Body of pancreas (tissue), 4 donors: ENCODE measurements around the gene AHR. TPM values are rescaled to one million over a fixed set of nuclear protein-coding genes. Genes with fewer than 3 reads are reported as not detected.

ENCODE experiments used
- ATAC-seq: fragments of 150-250 bp; one replicate; pipeline ENCODE4 v1.9.1; 2016
- DNase-seq, 4 donors: peaks; one replicate each; pipeline ENCODE4 v3.0.0-alpha.2; 2019
- H3K27ac ChIP-seq, 4 donors: fragments of 200-600 bp; sonication (generic); 1 replicate in 3 of 4; 2 replicates in 1 of 4; pipeline versions ENCODE4 v1.5.1 to v1.6.1; 2016 to 2019; ENCODE audit warnings: mild to moderate bottlenecking in 1 of 4, mixed read lengths in 1 of 4, moderate library complexity in 1 of 4
- H3K27me3 ChIP-seq, 2 donors: fragments of 200-600 bp; sonication (generic); one replicate each; pipeline ENCODE4 v1.6.0; 2016; ENCODE audit warnings: mild to moderate bottlenecking in 1 of 2
- H3K36me3 ChIP-seq, 2 donors: fragments of 200-600 bp; sonication (generic); replicated peaks in 1 of 2; 2 replicates each; pipeline ENCODE4 v1.5.1; 2016; ENCODE audit warnings: low read depth in 2 of 2; ENCODE audit not compliant: insufficient read depth in 1 of 2
- H3K4me1 ChIP-seq: fragments of 200-600 bp; sonication (generic); one replicate; pipeline ENCODE4 v1.6.0; 2016
- H3K4me3 ChIP-seq, 2 donors: fragments of 200-600 bp; sonication (generic); 1 replicate in 1 of 2; 2 replicates in 1 of 2; pipeline ENCODE4 v1.5.1; 2016 to 2019
- H3K9me3 ChIP-seq, 3 donors: fragments of 200-600 bp; sonication (generic); 1 replicate in 2 of 3; 2 replicates in 1 of 3; pipeline ENCODE4 v1.5.1; 2016
- POLR2A ChIP-seq, 3 donors: fragments of 450-650 bp; IDR thresholded peaks; one replicate each; pipeline ENCODE4 v1.6.1; 2016; ENCODE audit warnings: antibody characterized with exemption in 3 of 3, mild to moderate bottlenecking in 2 of 3
- WGBS, 2 donors: methylation state at CpG; one replicate each; pipeline ENCODE4 v1.1.5; 2017; 5-methylcytosine and 5-hydroxymethylcytosine counted together
- intact Hi-C: fragments of 100-400 bp; cut with DNase I; formaldehyde crosslinking; loops from one replicate; pipeline ENCODE4 v1.15.1; 2023
- total RNA-seq, 2 donors: library from RNA; depleted of rRNA; stranded (reverse); fragments of >200 nt; gene quantifications; one replicate each; pipeline ENCODE4 v1.1.0, GENCODE V29; 2016
- TF ChIP-seq, protein P1 (sequence below), 7 experiments: fragments of 450-650 bp in 4 of 7; fragments of 200-600 bp in 3 of 7; sonication (generic) in 3 of 7; IDR thresholded peaks; one replicate each; pipeline ENCODE4 v1.5.1; 2016 to 2019; ENCODE audit warnings: antibody characterized with exemption in 7 of 7

Gene AHR
- total RNA-seq, 2 donors from 2014 or later: 29.7 to 42.0 TPM

DNA sequence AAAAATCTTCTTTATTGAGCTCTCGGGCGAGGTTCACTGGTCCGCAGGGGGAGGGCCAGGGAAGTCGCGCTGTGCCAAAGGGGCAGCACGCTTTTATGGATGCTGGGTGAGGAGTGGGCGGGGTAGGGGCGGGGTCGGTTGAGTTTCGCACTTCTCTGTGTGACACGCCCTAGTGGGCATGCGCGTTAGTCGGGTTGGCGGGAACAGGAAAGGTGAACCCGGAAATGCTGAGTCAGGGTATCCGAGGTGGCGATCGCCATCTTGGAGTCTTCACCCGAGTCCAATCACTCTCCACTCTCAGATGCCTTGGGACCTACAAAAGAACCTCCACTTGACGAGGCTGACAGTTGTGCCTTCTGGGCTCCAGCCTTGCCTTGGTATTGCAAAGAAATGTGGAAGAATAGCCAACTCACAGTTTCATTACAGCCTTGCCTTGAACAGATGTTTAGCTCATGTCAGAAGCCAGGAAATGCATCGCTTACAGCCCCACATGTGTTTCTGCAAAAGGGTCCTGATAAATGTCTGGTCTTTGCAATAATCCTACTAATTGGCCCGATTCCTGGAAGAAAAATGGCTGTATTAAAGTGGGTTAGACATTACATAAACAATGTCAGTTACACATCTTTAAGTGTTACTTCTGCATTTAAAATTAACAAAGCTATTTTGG lies 64.1 kb downstream of the AHR start:
- ATAC-seq: no peak
- no peak for DNase-seq
- Histone ChIP-seq H3K4me3 (no peak overlapping the region), H3K27ac (no peak overlapping the region), H3K4me1 (no peaks in the 10 kb centered on the region), H3K27me3 (no peaks in the 10 kb centered on the region), H3K9me3 (no peaks in the 10 kb centered on the region), H3K36me3 (no peaks in the 10 kb centered on the region)
- WGBS, 2 donors: 92% methylated on average over 23 of the region's 23 CpGs
- TF ChIP-seq POLR2A (IDR thresholded peaks at IDR 0.05): no peak
- TF ChIP-seq, protein P1, sequence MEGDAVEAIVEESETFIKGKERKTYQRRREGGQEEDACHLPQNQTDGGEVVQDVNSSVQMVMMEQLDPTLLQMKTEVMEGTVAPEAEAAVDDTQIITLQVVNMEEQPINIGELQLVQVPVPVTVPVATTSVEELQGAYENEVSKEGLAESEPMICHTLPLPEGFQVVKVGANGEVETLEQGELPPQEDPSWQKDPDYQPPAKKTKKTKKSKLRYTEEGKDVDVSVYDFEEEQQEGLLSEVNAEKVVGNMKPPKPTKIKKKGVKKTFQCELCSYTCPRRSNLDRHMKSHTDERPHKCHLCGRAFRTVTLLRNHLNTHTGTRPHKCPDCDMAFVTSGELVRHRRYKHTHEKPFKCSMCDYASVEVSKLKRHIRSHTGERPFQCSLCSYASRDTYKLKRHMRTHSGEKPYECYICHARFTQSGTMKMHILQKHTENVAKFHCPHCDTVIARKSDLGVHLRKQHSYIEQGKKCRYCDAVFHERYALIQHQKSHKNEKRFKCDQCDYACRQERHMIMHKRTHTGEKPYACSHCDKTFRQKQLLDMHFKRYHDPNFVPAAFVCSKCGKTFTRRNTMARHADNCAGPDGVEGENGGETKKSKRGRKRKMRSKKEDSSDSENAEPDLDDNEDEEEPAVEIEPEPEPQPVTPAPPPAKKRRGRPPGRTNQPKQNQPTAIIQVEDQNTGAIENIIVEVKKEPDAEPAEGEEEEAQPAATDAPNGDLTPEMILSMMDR (IDR thresholded peaks at IDR 0.05): no peak
- intact Hi-C loops: no loop called here

DNA sequence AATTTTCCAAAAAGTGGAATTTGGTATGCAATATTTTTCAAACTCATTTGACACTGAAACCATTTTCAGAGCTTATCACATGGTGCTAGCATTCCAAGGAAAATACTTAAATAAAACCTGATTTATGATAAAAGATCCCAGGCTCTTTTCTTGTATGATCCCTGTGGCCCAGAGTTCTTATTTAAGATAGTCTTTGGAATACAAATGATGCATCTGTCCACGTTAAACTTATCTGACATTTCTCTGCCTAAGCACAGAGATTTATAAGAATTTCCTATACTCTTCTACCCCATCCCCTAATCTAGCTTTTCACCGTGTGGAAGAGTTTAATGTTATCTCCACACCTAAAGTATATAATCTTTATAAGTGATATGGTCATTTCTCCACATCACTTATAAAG lies 66.2 kb downstream of the AHR start:
- intact Hi-C loops: no loop called here
- no peaks in the 10 kb centered on the region for H3K27me3 ChIP-seq
- WGBS, 2 donors: 70 to 80% methylated on average over 2 of the region's 2 CpGs
- peaks cover 4% of the 10 kb centered on the region for H3K4me1 ChIP-seq
- no peaks in the 10 kb centered on the region for H3K9me3 ChIP-seq
- no peak overlapping the region for H3K4me3 ChIP-seq
- TF ChIP-seq, protein P1 (IDR thresholded peaks at IDR 0.05): no peak
- DNase-seq (no peak), ATAC-seq (no peak)
- no peak overlapping the region for H3K27ac ChIP-seq
- no peaks in the 10 kb centered on the region for H3K36me3 ChIP-seq

DNA sequence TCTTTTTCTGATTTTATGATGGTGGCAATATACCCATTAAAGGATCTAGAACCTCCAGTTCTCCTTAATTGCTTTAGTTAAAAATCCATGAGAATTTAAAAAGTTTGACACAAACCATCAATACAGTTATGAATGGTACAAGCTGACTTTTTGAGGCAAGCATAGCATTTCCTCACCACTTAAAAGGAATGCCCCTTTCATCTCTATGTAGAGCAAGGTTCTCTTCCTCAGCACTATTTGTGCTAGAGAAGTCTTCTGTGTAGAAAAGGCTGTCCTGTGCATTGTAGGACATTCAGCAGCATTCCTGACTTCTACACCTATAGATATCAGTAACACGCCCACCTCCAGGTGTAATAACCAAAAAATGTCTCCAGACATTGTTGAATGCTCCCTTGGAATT lies 67.3 kb downstream of the AHR start:
- intact Hi-C loops: no loop called here
- H3K27ac ChIP-seq: no peak overlapping the region
- no peak overlapping the region for H3K4me3 ChIP-seq
- no peaks in the 10 kb centered on the region for H3K36me3 ChIP-seq
- peaks cover 13% of the 10 kb centered on the region for H3K4me1 ChIP-seq
- no peaks in the 10 kb centered on the region for H3K27me3 ChIP-seq
- DNase-seq (no peak), ATAC-seq (no peak)
- 77 to 82% methylated on average over 1 of the region's 1 CpG for WGBS, 2 donors
- TF ChIP-seq, protein P1 (IDR thresholded peaks at IDR 0.05): no peak
- no peak for TF ChIP-seq POLR2A (IDR thresholded peaks at IDR 0.05)
- H3K9me3 ChIP-seq: no peaks in the 10 kb centered on the region

DNA sequence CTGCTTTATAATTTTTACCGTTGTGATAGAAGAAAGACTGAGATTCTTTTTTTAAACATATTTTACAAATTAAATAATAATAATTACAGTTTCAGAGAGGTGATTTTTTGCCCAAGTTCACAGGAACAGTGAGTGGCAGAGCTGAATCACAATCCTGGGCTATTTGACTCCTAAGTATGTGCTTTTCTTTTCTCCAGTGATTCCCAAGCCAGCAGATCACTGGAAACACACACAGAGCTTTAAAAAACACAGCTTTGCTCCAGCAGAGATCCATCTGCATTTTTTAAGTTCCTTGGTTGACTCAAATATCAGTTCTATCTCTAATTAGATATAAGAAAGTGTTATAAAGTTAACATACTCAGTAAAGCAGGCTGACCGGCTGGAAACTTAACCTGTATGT lies 69.0 kb downstream of the AHR start:
- no peak for ATAC-seq
- 81 to 90% methylated on average over 2 of the region's 2 CpGs for WGBS, 2 donors
- Histone ChIP-seq H3K4me1 (peaks cover 13% of the 10 kb centered on the region), H3K27me3 (no peaks in the 10 kb centered on the region), H3K27ac (no peak overlapping the region), H3K4me3 (no peak overlapping the region), H3K36me3 (no peaks in the 10 kb centered on the region), H3K9me3 (no peaks in the 10 kb centered on the region)
- TF ChIP-seq, protein P1 (IDR thresholded peaks at IDR 0.05): no peak
- TF ChIP-seq POLR2A (IDR thresholded peaks at IDR 0.05): no peak
- no peak for DNase-seq
- intact Hi-C loops: no loop called here

DNA sequence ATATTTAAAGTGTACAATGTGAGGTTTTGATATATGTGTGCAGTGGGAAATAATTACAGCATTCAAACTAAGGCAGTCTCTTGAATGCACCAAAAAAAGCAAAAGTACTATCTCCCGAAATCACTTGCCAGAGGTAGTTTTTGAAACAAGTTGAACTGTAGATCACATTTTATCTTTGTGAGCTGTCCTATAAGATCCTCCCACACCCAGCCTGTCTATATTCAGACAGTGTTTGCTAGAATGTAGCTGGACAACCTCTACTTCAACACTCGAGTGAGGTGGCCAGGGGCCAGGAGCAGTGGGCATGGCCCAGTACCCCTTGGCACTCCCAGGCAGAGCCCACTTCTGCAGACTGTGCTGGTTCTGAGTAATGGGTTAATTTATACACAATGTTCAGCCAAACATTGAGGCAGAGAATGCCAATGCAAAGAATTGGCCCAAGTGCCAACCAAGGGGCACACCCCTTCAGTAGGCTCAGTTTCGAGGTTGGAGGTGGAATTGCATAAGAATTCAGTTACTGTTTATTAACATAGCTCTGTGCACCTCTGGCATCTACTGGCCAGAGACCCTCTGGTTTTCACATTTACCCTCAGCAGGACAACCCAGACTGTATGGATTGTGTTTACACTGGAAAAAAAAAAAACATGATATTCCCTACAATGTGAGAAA lies 70.5 kb downstream of the AHR start:
- WGBS, 2 donors: 78 to 89% methylated on average over 3 of the region's 3 CpGs
- no peak overlapping the region for H3K27ac ChIP-seq
- intact Hi-C loops: no loop called here
- H3K4me1 ChIP-seq: peaks cover 13% of the 10 kb centered on the region
- no peak for TF ChIP-seq POLR2A (IDR thresholded peaks at IDR 0.05)
- TF ChIP-seq, protein P1 (IDR thresholded peaks at IDR 0.05): no peak
- DNase-seq (no peak), ATAC-seq (no peak)
- H3K36me3 ChIP-seq: no peaks in the 10 kb centered on the region
- H3K27me3 ChIP-seq: no peaks in the 10 kb centered on the region
- H3K9me3 ChIP-seq: no peaks in the 10 kb centered on the region
- H3K4me3 ChIP-seq: no peak overlapping the region
